CD4-positive, alpha-beta T cell treated with Interleukin-6 for 4 hours (primary cell): ENCODE results near the gene MIR17HG.
A peak's percentile ranks its signal among the peaks of the same experiment; 100 is the strongest.
"Not testable (repeated sequence)": the region's sequence is repeated elsewhere in the genome, so short reads cannot be mapped to it uniquely, and the experiment has no call there.

Experiments
- DNase-seq: peaks from one replicate; pipeline ENCODE4 v3.0.0-alpha.2; 2020; ENCODE audit warnings: mixed read lengths

MIR17HG gene

DNA sequence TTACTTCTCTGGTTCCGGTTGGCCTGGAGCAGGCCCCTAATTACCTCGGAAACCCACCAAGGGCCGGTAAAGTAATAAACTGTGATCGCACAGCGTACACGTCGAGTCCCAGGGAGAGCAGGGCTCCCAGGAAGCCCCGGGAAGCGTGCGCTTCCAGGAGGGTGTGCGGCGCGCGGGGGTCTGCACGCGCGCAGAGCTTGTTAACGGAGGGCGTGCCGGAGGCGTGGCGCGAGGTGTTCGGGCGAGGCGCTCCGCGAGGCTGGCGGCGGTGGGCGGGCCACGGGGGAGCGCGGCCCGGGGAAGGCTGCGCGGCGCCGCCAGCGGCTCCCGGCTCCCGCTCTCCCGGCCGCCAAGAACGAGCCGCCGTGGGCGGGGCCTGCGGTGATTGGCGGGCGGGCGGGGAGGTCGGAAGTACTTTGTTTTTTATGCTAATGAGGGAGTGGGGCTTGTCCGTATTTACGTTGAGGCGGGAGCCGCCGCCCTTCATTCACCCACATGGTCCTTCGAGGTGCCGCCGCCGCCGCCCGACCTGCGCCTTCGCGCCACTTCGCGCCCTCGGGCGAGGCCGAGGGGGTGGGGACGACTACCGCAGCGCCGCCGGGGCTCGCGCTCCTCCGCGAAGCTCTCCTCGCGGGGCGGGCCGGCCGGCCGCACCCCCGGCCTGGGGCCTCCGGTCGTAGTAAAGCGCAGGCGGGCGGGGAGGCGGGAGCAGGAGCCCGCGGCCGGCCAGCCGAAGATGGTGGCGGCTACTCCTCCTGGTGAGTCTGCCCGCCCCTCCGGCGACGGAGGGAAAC lies at the start of gene MIR17HG:
MIR17HG (plus strand) TSS at position 486 of the 794 bp plus-strand sequence.
- DNase-seq: peak; percentile 93

DNA sequence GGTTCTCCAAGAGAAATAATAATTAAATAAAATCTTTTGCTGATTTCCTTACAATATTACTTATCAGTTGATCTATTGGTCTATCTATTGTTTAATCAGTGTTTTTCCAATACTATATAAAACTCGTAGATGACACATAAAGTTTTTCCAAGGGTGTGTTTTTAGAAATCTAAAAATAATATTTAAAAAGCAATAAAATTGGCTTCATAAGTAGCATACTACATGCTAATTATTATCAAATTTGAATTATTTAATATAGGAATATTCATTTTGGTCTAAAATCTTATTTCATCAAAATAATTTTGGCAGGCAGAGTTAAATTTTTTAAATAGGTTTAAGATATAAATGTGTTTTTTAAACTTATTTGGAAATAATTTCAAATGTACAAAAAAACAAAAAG lies 49.4 kb upstream of the MIR17HG start:
- DNase-seq: no peak

DNA sequence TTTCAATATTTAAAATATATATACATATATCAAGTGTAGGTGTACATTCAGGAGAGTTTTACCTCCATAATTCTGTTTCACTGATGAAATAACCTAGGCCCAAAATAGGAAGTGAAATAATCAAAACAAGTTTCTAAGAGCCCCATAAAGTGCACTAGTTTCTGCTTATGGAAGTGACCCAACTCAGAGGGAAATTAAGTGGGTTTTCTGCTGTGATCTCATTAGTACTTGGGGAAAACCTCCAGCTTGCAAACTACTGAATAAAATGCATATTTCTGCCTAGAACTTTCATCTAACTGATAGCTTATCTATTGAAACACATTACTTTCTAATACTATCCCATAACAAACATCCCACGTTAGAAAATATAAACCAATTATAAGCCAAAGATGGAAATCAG lies 45.4 kb upstream of the MIR17HG start:
- no peak for DNase-seq

DNA sequence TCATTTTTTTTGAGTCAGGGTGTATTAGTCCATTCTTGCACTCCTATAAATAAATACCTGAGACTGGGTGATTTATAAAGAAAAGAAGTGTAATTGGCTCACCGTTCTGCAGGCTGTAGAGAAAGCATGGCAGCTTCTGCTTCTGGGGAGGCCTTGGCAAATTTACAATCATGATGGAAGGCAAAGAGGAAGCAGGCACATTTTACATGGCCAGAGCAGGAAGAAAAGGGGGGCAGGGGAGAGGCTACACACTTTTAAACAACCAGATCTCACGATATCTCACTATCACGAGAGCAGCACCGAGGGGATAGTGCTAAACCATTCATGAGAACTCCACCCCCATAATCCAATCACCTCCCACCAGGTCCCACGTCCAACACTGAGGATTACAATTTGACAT lies 44.5 kb upstream of the MIR17HG start:
- DNase-seq: no peak

DNA sequence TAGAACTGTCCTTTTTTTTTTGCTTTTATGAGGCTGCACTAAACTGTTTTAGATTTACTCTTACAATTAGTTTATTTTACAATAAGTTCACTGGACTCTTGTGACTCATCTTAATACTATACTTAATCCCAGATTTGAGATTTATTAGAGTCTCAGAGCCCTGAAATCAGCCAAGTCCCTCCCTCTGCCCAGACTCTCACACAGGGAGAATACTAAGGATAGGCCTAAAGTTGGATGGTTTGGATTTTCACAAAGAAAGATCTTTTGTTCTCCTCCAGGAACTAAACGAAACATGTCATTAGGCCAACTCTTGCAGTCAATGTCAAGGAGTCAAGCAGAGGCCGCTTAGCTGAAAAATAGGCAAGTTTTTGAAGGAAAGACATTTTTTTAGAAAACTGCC lies 42.7 kb upstream of the MIR17HG start:
- no peak for DNase-seq

DNA sequence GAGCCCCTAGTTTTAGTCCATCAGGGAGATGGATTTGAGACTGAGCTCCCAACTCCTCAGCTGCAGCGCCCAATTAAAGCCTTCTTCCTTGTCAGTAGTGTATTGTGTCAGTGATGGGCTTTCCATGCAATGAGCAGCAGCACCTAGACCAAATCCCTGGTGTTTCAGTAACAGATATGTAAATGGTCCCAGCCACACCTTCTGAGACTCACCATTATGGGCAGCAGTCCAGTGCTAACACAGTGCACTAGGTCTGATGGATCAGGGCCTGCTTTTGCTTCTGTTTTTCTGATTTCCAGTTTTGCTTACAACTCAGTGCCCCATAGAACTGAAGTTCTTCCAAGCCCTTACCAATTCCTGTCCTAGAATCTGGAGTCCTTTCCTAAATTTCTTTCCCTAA lies 41.8 kb upstream of the MIR17HG start:
- DNase-seq: no peak

DNA sequence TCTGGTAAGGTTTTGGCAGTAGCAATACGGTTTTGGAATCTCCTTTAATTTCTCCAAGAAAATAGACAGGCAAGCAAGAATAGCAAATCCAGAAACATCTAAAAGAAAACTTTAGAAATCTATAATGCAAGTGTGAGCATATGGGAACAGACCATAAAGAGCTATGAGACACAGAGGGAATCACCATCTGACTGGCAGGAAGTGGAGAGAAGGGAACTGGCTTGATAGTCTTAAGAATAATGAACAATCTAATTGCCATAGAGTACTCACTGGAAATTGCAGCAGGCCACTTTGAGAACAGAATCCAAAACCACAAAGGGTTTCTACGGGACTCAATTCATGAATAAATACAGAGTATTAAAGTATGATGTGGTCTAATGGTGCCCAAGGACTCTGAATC lies 39.6 kb upstream of the MIR17HG start:
- no peak for DNase-seq

DNA sequence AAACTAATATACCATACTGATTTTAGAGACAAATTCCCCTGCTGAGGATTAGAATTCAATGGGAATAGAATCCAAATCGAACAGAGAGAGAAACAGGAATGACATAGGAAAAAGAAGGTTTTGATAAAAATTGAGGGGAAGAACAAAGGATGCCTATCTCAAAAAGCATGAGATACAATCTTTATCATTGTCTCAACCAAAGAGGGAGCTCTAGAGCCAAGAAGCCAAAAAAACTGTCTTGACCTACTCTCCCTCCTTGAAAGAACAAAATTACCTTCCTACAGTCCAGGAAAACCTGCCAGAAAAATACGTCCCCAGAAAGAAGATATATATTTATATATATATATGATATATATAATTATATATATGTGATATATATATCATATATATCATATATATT lies 39.2 kb upstream of the MIR17HG start:
- no peak for DNase-seq

DNA sequence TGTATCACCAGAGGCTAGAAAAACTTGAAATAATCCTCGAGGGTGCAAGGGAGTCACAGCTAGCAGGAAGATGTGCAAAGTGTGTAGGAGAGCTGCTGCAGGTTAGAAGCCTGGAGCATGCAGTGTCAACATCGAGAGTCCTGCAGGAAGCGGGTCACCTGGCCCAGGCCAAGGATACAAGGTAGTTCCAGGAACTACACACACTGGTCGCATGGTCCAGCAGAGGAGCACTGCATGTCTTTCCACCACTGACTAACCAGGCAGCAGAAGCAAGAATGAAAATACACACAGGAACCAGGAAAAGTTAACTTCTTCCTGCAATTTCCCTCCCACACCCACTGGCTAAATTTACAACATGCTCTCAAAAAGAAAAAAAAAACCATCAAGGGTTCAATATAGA lies 36.0 kb upstream of the MIR17HG start:
- DNase-seq: no peak

DNA sequence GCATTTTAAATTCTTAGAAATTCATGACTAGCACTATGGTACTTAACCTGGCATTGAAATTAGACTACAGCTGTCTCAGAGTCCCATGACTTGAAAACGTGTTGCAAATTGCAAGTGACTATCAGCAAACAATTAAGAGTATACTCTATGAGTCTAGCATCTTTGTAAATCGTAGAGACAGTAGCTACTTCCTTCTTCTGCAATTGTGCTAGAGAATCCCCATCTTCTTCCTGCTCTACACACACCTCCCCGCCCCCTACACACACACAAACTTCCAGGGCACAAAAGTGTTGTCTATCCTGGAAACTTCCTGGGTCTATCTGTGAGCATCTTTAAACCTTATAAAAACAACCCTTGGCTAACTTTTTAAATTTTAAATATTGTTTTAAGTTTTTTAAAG lies 35.2 kb upstream of the MIR17HG start:
- DNase-seq: no peak

DNA sequence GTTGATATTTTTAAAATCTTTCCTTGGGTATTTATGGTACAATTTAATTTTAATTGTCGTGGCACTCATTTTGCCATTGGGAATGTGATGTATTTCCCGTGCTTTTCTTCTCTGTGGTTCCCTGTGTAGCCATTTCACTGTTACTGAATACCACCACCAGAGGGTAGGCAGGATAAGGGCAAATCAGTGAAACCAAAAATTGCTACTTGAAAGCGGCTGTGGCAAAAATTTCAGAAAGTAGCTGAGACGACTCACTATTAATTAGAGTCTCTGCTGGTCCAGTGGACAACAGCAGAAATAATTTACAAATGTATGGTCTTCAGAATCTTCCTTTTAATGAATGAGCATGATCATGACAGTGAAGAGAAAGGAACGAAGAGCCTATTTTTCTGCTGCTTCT lies 34.4 kb upstream of the MIR17HG start:
- peak; percentile 23 for DNase-seq

DNA sequence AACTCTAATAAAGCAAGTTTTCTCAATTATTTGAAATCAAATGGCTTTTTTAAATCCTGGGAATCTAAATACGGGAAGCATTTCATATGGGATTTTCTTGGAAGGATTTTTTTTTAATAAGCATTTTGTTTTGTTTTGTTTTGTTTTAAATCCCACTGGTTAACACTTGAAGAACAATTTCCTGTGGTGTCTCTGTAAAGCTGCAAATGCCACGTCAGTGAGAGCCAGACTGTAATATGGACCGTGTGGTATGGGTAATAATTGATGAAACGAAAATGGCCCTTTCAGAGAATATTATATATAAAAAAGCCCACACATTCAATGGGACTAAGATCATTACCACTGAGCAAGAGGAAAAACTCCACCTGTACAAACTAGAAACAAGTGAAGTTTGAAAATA lies 33.9 kb upstream of the MIR17HG start:
- no peak for DNase-seq

DNA sequence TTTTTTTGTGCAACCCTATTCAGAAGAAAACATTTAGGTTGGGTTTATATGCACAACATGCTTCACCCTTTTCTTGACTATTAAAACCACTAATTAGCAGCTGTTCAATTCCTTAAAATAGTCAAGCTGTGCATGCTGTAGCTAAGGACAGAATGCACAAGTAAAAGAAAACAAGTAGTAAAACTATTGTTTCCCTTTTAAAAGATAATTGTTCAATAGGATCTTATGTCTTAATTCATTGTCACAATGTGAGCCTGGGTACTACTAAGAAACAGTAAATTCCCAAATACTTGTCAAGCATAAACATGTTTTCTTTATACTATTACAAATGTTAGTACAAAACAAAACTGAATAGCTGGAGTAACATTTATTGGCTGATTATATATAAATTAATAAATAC lies 32.6 kb upstream of the MIR17HG start:
- no peak for DNase-seq

DNA sequence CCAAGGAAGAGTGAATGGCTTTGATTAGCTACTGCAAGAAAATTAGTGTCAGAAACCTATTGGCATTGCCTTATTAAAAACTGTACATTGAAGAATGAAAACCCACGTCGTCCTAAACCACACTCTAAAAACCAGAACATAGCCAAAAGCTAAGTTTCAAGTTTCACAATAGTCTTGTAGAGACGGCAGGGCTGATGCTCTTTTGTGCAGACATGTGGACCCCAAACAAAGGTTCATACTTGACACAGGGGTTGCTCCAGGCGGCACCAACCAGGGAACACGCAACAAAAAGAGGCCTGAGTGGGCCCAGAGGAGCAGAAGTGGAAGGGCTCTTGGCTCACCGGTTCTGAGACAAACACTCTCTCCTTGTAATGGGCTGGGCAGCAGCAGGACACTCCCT lies 28.6 kb upstream of the MIR17HG start:
- DNase-seq: no peak

DNA sequence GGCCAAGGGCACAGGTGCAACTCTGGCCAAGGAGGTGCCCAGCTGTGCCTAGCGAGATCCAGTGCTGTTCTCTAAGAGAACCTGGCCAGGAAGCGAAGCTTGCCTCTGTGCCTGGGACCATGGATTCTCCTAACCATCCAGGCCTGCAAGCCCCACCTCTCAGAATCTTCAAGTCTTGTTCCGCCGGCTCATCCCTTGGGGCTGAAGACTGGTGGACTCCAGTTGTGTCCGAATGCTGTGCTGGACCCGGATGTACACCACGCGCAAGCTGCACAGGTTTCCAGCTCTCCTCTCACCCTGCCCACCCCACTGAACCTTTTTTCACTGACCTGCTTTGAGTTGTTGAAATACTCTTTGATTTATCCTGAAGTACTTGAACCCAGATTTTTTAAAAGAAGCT lies 27.5 kb upstream of the MIR17HG start:
- DNase-seq: no peak

DNA sequence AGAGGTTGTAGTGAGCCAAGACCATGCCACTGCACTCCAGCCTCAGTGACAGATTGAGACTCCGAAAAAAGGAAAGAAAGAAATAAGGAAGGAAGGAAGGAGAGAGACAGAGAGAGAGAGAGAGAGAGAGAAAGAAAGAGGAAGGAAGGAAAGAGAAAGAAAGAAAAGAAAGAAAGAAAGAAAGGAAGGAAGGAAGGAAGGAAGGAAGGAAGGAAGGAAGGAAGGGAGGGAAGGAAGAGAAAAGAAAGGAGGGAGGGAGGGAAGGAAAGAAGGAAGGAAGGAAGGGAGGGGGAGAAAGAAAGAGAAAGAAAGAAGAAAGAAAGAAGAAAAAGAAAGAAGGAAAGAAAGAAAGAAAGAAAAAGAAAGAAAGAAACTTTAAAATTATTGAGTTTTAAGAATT lies 26.5 kb upstream of the MIR17HG start:
- not testable (repeated sequence) for DNase-seq

DNA sequence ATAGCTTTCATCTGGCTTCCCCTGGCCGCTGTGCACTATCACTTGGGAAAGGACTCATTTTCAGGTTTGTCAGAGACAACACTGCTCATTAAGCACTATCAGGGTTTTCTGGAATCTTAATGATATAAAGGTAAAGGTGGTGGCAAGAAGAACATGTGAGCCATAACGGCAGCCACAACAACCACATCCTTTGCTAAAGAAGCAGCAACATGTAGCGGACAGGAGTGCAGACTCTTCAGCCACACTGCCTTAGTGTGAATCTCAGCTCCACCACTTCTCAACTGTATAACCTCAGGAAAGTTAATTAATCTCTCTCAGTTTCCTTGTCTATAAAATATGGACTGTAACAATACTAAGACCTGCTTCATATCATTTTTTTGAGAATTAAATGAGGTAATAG lies 24.1 kb upstream of the MIR17HG start:
- peak; percentile 13 for DNase-seq

DNA sequence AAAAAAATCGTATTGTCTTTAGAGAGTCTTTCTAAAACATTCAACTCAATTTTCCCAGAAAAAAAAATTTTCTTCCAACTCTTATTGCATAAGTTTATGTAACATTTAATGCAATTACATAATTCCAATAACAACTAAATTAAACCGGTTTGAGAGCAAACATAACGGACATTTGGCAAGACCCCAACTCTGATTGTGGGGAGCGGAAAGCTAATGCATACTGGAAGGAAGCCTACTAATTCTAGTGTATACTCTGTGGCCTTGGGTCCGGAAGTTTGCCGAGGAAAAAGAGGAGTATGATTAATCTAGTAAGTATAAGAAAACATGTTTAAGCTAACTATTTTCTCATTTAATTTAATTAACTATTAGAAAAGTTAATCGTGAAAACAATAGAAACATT lies 21.3 kb upstream of the MIR17HG start:
- no peak for DNase-seq

DNA sequence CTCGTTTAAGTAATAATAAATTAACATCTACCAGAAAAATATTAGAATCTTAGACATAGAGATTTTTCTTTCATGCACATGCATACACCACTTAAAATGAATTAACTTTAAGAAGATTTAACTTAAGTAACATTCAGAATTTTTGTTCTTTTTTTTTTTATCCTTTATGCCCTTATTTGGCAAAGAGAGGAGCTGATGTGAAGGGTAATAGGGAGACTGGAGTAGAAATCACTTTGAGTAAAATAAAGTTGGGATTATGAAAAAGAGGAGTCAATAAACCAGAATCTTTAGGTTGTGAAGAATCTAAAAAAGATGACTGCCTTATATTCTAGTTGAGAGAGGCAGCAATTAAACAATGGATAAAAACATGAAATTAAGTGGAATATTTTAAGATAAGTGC lies 18.8 kb upstream of the MIR17HG start:
- no peak for DNase-seq

DNA sequence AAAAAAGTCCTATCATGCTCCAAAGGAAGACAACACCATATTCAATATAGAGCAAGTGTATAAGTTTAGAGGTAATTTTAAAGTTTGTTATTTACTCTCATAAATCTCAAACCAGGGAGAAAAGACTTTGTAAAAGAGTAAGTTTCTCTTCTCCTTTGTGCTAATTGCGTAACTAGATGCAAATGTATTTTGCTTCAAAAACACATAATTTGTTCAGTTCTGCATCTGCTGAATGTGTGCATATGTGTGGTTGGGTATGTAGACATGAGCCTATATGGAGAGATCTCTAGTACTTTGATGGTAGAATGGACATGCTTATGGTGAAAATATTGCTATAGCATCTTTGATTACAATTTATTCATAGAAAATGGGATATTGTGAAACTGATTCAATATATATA lies 17.8 kb upstream of the MIR17HG start:
- no peak for DNase-seq

DNA sequence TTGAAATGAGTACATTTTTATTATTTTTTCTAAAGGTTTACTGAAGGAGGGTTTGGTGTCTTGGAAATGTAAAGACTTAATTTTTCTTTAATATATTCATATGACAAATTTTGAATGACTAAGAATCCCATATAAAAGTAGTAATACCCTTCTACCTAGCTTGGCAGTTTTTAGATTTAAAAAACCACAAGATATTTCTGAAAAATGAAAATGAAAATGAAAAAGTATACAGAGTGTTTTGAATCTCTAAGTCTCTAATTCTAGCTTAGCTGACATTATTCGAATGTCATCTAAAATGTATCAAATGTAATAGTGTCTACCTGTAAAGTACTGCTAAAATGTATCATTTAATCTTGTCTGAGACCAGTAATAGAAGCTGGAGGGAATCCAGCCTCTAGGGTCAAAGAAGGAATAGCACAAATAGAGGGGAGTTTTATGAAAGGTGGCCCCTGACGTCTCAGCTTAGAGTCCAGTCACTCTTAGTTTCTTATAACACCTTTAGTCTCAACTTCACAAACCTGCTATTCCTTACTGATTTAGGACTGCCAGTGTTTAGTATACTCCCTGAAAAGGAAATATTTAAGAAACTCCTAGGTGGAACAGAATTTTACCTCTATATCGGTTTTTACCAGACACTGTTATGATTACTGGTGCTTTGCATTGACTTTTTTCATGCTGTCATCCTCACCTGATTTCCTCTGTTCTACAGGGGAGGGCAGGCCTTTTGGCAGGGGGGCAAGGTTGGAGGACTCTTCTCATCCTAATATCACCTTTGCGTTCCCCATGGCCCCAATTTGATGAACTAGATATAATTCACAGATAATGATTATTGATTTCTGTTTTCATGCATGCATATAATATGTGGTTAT lies 16.2 kb upstream of the MIR17HG start:
- no peak for DNase-seq

DNA sequence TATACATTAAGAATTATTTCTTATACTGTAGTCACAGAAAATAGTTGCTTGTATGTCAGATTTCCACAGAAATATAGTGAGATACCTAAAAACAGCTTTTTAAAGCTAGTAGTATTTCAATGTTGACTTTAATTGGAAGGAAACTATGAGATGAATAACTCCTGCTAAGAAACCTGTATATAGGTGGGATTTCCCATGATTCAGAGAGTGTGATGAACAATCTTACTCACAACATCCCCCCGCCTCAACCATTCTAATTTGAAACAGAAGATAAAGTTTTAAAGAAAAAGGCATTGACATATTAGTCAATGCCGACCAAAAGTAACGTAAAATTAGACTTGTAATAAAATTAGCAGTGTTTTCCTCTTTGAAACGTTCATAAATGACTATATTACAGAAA lies 1.4 kb upstream of the MIR17HG start:
- no peak for DNase-seq

DNA sequence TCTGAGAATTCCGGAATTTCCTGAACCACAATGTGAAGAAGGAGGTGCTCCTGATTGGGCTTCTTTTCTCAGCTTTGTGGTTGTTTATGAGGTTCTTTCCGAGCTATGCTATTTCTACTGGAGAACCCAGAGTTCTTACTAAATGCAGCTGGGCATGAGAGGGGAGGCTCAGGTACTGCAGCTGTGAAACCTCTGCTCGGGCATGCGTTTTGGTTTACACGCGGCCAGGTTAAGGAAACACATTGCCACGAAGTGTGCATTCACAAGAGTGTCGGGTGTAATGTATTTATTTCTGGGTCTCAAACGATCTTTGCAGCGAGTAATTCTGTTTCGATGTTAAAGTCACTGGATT lies 661 bp upstream of the MIR17HG start:
- DNase-seq: peak; percentile 50
